Hepatocyte (in vitro differentiated cells): Measurements from ENCODE around the gene NUPR1. TPM values are rescaled to one million over a fixed set of nuclear protein-coding genes. Genes with fewer than 3 reads are reported as not detected.

Source experiments
- DNase-seq: peaks from one replicate; pipeline ENCODE4 v3.0.0-alpha.2; 2016; ENCODE audit warnings: low spot score
- H2AFZ ChIP-seq: fragments of 200-600 bp; sonication (generic); 2 replicates; pipeline ENCODE4 v1.6.0; 2016; ENCODE audit warnings: antibody characterized with exemption, mild to moderate bottlenecking
- H3K27ac ChIP-seq: fragments of 200-600 bp; sonication (generic); 2 replicates; pipeline ENCODE4 v1.5.1; 2016; ENCODE audit warnings: mild to moderate bottlenecking
- H3K27me3 ChIP-seq: fragments of 200-600 bp; sonication (generic); 2 replicates; pipeline ENCODE4 v1.6.1; 2016
- H3K36me3 ChIP-seq: fragments of 200-600 bp; sonication (generic); replicated peaks from 2 replicates; pipeline ENCODE4 v1.5.1; 2016; ENCODE audit warnings: low read depth; ENCODE audit not compliant: insufficient read depth
- H3K4me1 ChIP-seq: fragments of 200-600 bp; sonication (generic); 2 replicates; pipeline ENCODE4 v1.5.1; 2016; ENCODE audit warnings: mild to moderate bottlenecking, moderate library complexity; ENCODE audit not compliant: insufficient read depth
- H3K4me2 ChIP-seq: fragments of 200-600 bp; sonication (generic); 2 replicates; pipeline ENCODE4 v1.6.0; 2016
- H3K4me3 ChIP-seq: fragments of 200-600 bp; sonication (generic); 2 replicates; pipeline ENCODE4 v1.5.1; 2016; ENCODE audit warnings: mild to moderate bottlenecking
- H3K79me2 ChIP-seq: fragments of 200-600 bp; sonication (generic); 2 replicates; pipeline ENCODE4 v1.6.0; 2017; ENCODE audit warnings: mild to moderate bottlenecking
- H3K9me2 ChIP-seq: fragments of 200-600 bp; sonication (generic); replicated peaks from 2 replicates; pipeline ENCODE4 v1.6.0; 2017; ENCODE audit warnings: mild to moderate bottlenecking; ENCODE audit not compliant: insufficient read depth
- H3K9me3 ChIP-seq: fragments of 200-600 bp; sonication (generic); 2 replicates; pipeline ENCODE4 v1.5.1; 2016; ENCODE audit warnings: low read depth, mild to moderate bottlenecking
- H4K20me1 ChIP-seq: fragments of 200-600 bp; sonication (generic); 2 replicates; pipeline ENCODE4 v1.6.0; 2016; ENCODE audit warnings: mild to moderate bottlenecking; ENCODE audit not compliant: insufficient read depth, poor library complexity, severe bottlenecking
- EZH2 ChIP-seq: fragments of 200-600 bp; sonication (generic); IDR thresholded peaks from 2 replicates; pipeline ENCODE4 v1.6.1; 2016; ENCODE audit warnings: antibody characterized with exemption, mild to moderate bottlenecking, borderline replicate concordance
- EZH2phosphoT487 ChIP-seq: fragments of 200-600 bp; sonication (generic); IDR thresholded peaks from one replicate; pipeline ENCODE4 v1.6.1; 2018; ENCODE audit warnings: antibody characterized with exemption, mild to moderate bottlenecking, low read depth, moderate library complexity; ENCODE audit not compliant: unreplicated experiment, severe bottlenecking
- WGBS: methylation state at CpG from one replicate; pipeline ENCODE4 v1.1.6; 2016; ENCODE audit warnings: low lambda C conversion rate; ENCODE audit errors: missing lambda C conversion rate; 5-methylcytosine and 5-hydroxymethylcytosine counted together
- polyA plus RNA-seq: library from polyadenylated mRNA; unstranded; fragments of >200 nt; fragmentation: Nextera tagmentation; extraction: Ambion mirVana; gene quantifications from 2 replicates; pipeline ENCODE4 v1.2.1, GENCODE V29; 2016
- total RNA-seq: library from RNA; depleted of rRNA; stranded (reverse); fragments of >200 nt; gene quantifications from 2 replicates; pipeline ENCODE4 v1.2.3, GENCODE V29; 2014
- TF ChIP-seq, protein P1 (sequence below): fragments of 200-600 bp; sonication (generic); IDR thresholded peaks from 2 replicates; pipeline ENCODE4 v1.5.1; 2016; ENCODE audit warnings: antibody characterized with exemption, mild to moderate bottlenecking; ENCODE audit not compliant: poor library complexity

NUPR1 gene
- total and polyA plus RNA-seq, 2 experiments from 2014 or later, result 18.0 to 130 TPM

DNA sequence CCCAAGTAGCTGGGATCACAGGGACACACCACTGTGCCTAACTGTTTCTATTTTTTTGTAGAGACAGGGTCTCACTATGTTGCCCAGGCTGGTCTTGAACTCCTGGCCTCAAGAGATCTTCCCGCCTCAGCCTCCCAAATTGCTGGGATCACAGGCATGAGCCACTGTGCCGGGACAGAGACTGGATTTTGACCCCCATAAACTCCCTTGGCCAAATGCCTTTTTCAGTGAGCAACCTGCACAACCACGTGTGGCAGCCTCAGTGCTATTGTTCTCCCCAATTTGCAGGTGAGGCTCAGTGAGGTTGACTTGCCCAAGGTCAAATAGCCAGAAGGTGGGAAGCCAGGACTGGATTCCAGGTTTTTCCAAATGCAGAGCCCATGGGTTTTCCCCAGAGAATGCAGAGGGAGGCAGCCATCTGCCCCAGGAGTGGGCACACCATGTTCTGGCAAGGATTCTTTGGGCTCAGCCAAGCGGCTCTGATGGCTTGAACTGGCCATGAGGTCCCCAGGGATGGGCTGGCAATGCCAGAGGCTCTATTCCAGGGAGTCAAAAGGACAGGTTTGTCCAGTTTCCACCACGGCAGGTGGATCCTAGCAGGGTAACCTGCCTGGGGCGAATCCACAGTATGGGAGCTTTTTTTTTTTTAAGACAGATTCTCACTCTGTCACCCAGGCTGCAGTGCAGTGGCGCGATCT lies 33.9 kb downstream of the NUPR1 start:
- H4K20me1 ChIP-seq, result no peaks in the 10 kb centered on the region
- no peaks in the 10 kb centered on the region for H3K4me1 ChIP-seq
- no peak overlapping the region for H3K27ac ChIP-seq
- no peaks in the 10 kb centered on the region for H3K36me3 ChIP-seq
- WGBS, result 73% methylated on average over 8 of the region's 8 CpGs
- H3K79me2 ChIP-seq, result no peaks in the 10 kb centered on the region
- H3K4me3 ChIP-seq, result no peak overlapping the region
- H2AFZ ChIP-seq, result no peak overlapping the region
- no peak for DNase-seq
- no peak overlapping the region for H3K4me2 ChIP-seq
- no peaks in the 10 kb centered on the region for H3K9me2 ChIP-seq
- no peaks in the 10 kb centered on the region for H3K27me3 ChIP-seq
- TF ChIP-seq EZH2phosphoT487 (no peak), EZH2 (no peak)
- TF ChIP-seq, protein P1, sequence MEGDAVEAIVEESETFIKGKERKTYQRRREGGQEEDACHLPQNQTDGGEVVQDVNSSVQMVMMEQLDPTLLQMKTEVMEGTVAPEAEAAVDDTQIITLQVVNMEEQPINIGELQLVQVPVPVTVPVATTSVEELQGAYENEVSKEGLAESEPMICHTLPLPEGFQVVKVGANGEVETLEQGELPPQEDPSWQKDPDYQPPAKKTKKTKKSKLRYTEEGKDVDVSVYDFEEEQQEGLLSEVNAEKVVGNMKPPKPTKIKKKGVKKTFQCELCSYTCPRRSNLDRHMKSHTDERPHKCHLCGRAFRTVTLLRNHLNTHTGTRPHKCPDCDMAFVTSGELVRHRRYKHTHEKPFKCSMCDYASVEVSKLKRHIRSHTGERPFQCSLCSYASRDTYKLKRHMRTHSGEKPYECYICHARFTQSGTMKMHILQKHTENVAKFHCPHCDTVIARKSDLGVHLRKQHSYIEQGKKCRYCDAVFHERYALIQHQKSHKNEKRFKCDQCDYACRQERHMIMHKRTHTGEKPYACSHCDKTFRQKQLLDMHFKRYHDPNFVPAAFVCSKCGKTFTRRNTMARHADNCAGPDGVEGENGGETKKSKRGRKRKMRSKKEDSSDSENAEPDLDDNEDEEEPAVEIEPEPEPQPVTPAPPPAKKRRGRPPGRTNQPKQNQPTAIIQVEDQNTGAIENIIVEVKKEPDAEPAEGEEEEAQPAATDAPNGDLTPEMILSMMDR, result no peak
- H3K9me3 ChIP-seq, result no peaks in the 10 kb centered on the region

DNA sequence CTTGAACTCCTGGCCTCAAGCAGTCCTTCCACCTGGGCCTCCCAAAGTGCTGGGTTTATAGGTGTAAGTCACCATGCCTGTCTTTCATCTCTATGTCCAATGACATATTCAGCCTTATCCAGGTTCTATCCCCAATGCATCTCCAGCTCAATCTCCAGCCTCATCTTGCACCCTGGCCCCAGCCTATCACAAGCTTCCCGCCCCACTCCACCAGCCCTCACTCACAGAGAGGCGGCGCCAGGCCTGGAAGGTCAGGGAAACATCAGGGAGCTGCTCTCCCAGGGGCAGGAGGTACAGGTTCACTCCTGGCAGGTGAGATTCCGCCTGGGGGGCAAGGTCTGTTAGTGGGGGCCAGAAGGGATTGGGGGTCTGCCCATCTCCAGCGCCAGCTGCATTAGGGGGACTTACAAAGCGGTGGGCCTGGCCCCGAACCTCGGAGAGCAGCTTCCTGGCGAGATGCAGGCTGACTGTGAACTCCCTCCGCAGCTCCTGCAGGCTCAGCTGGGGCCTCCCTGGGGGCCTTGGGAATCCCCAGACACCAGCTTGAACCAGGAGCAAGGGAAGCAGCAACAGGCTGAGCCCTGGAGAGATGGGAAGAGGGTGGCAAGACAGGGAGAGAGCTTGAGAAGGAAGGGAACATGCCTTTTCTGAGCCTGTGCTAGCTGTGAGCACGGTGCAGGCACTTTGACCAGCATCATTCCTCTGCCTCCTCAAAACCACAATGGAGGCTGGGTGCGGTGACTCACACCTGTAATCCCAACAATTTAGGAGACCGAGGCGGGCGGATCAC lies 35.1 kb downstream of the NUPR1 start:
- Histone ChIP-seq H3K79me2 (no peaks in the 10 kb centered on the region), H3K27me3 (no peaks in the 10 kb centered on the region), H2AFZ (no peak overlapping the region), H3K4me1 (no peaks in the 10 kb centered on the region), H3K27ac (no peak overlapping the region), H3K4me3 (no peak overlapping the region), H3K9me3 (no peaks in the 10 kb centered on the region), H3K36me3 (no peaks in the 10 kb centered on the region), H3K9me2 (no peaks in the 10 kb centered on the region), H3K4me2 (no peak overlapping the region), H4K20me1 (no peaks in the 10 kb centered on the region)
- 76% methylated on average over 14 of the region's 15 CpGs for WGBS
- TF ChIP-seq EZH2phosphoT487, result no peak
- TF ChIP-seq, protein P1, result no peak
- TF ChIP-seq EZH2, result no peak
- no peak for DNase-seq

DNA sequence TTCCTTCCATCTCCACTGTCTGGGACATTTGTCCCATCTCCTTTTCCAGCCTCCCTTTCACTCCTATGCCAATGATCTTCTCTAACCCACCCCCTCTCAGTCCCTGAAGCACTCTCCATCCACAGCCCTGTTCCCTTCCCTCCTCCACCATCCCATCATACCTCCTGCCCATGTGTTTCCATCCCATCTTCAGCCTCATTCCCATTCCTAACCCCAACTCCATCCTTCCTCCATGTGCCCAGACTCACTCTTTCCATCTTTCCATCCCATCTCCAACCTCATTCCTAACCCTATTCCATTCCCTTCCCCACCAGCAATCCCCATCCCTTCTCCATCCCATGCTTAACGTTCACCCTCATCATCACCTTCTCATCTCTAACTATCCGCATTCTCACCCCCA lies 36.5 kb downstream of the NUPR1 start:
- Histone ChIP-seq H2AFZ (no peak overlapping the region), H3K4me3 (no peak overlapping the region), H3K4me2 (no peak overlapping the region), H4K20me1 (no peaks in the 10 kb centered on the region), H3K36me3 (no peaks in the 10 kb centered on the region), H3K27ac (no peak overlapping the region), H3K79me2 (no peaks in the 10 kb centered on the region), H3K4me1 (no peaks in the 10 kb centered on the region), H3K9me3 (no peaks in the 10 kb centered on the region), H3K9me2 (no peaks in the 10 kb centered on the region), H3K27me3 (no peaks in the 10 kb centered on the region)
- 100% methylated on average over 2 of the region's 2 CpGs for WGBS
- TF ChIP-seq EZH2, result no peak
- TF ChIP-seq EZH2phosphoT487, result no peak
- TF ChIP-seq, protein P1, result no peak
- no peak for DNase-seq
